Fibroblast of villous mesenchyme (primary cell): ENCODE results near the gene GSTO1. TPM values are rescaled to one million over a fixed set of nuclear protein-coding genes. Genes with fewer than 3 reads are reported as not detected.

Experiments used
- DNase-seq: peaks from one replicate; pipeline ENCODE4 v3.0.0-alpha.2; 2010; ENCODE audit warnings: low read depth
- H3K4me3 ChIP-seq: 2 replicates; pipeline ENCODE4 v1.5.1; 2011; ENCODE audit warnings: low read depth, mild to moderate bottlenecking, low read length
- total RNA-seq: library from RNA; depleted of rRNA; stranded (reverse); fragments of >200 nt; gene quantifications from 2 replicates; pipeline ENCODE4 v1.2.3, GENCODE V29; 2012
- TF ChIP-seq, protein P1 (sequence below): IDR thresholded peaks from 2 replicates; pipeline ENCODE4 v1.5.1; 2012; ENCODE audit warnings: low read depth, mild to moderate bottlenecking, low read length; ENCODE audit not compliant: insufficient read depth

GSTO1 gene
- total RNA-seq, 1 donor = 156 TPM

DNA sequence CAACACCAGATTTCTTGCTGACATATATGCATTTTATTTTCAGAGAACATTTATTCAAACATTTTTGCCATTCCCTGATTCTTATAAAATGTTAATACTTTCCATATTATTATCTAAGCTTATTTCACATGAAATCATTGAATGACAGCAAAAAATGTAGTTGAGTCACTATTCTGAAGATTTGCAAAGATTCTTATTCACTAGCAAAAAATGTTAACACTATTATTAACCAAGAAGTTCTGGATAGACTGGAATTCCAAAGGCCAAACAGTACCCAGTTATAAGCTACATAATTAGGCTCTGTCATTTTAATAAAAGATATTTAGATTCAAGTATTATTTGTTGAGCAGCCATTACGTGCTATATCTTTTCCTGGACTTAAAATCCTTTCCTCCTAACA, 18.6 kb downstream of the GSTO1 start:
- no peak overlapping the region for H3K4me3 ChIP-seq
- no peak for DNase-seq
- TF ChIP-seq, protein P1, sequence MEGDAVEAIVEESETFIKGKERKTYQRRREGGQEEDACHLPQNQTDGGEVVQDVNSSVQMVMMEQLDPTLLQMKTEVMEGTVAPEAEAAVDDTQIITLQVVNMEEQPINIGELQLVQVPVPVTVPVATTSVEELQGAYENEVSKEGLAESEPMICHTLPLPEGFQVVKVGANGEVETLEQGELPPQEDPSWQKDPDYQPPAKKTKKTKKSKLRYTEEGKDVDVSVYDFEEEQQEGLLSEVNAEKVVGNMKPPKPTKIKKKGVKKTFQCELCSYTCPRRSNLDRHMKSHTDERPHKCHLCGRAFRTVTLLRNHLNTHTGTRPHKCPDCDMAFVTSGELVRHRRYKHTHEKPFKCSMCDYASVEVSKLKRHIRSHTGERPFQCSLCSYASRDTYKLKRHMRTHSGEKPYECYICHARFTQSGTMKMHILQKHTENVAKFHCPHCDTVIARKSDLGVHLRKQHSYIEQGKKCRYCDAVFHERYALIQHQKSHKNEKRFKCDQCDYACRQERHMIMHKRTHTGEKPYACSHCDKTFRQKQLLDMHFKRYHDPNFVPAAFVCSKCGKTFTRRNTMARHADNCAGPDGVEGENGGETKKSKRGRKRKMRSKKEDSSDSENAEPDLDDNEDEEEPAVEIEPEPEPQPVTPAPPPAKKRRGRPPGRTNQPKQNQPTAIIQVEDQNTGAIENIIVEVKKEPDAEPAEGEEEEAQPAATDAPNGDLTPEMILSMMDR = no peak

DNA sequence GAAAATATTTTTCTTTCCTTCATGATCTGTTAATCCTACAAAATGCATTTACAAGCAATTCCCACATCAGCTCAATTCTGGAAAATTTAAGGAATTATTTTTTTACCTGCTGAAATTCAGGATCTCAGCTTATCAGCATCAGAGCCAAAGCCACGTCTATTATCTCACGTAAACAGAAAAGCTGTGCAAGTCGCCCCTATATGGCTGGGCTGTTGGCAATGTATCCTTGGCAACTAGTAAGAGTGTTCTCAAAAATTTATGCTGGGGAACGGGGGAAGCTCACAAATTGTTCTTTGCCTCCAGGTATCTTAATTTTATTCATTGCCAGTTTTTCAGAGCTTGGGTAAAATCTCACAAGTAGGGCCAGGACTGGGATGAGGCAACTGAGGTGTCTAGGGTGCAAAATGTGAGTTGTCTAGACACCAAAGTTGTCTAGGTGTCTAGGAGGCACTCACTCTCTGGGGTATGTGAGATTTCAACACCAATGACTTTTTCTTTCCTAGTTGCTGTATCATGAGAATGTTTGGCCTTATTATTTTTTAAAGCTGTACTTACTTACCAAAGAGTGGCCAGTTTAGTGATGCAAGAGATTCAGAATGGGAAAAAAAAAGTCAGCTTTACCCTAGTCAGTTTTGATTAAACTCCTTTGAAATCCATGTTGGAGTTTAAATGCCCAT, 19.3 kb downstream of the GSTO1 start:
- peak; percentile 17 for DNase-seq
- TF ChIP-seq, protein P1 = no peak
- no peak overlapping the region for H3K4me3 ChIP-seq

DNA sequence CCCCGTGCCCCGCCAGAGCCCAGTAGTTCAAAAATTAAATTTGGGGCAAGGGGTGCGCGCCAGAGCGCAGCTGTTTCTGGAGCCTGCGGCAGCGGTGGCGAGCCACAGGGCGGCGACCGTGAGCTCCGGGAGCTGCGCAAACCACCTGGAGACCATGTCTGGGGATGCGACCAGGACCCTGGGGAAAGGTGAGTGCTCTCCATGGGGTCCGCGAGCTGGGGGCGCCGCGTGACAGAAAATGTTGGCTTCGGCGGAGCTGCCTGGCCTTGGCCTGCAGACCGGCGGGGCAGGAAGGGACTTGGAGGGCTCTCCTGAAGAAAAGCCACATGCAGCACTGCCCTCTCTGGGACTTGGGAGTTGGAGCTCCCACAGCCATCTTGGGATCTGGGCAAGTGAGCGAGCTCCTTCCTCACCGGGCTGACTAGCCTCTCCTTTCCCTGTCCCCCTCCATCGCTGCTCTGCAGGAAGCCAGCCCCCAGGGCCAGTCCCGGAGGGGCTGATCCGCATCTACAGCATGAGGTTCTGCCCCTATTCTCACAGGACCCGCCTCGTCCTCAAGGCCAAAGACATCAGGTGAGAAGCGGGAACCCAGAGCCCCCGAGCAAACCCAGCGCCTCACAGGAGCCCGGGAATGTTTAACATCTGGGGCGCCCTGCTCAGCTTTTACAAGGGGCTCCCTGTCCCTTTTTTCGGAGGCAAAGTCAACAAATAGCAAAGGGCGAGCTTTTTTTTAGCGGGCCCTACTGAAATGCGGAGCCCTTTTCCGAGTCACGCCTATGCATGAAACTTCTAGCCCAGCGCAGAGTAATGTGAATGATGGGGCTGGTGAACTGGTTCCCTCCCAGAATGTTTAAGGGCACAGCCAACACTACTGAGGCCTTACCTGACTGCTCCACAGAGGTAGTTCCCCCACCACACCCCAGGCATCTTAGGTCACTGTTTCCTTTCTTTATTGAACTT, 20.4 kb downstream of the GSTO1 start:
- peak overlapping the region; percentile 36 for H3K4me3 ChIP-seq
- DNase-seq = peak; percentile 34
- TF ChIP-seq, protein P1 = peak; percentile 82

DNA sequence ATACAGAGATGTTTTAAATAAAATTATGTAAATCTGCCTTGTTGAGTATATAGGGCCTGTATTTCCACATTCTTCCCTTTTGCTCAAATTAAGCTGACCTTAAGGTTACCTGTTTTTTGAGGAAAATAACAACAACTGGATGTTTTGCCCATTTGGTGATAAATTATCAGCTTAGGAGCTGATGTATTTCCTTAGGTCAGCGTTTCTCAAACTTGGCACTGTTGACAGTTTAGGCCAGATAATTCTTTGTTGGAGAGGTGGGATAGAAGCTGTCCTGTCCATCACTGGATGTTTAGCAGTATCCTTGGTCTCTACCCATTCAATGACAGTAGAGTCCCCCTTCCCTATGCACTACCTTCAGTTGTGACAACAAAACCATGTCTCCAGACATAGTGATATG, 21.5 kb downstream of the GSTO1 start:
- no peak for DNase-seq
- TF ChIP-seq, protein P1 = no peak
- H3K4me3 ChIP-seq = no peak overlapping the region

DNA sequence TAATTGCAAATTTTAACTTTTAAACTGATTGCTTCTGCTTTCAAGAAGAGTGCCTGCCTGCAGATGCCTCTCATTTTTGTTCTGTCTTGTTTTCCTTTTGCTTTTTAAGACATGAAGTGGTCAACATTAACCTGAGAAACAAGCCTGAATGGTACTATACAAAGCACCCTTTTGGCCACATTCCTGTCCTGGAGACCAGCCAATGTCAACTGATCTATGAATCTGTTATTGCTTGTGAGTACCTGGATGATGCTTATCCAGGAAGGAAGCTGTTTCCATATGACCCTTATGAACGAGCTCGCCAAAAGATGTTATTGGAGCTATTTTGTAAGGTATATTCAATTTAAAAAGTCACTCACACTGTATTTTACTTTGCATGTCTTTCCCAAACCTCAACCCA, 23.1 kb downstream of the GSTO1 start:
- H3K4me3 ChIP-seq = no peak overlapping the region
- no peak for DNase-seq
- TF ChIP-seq, protein P1 = no peak

DNA sequence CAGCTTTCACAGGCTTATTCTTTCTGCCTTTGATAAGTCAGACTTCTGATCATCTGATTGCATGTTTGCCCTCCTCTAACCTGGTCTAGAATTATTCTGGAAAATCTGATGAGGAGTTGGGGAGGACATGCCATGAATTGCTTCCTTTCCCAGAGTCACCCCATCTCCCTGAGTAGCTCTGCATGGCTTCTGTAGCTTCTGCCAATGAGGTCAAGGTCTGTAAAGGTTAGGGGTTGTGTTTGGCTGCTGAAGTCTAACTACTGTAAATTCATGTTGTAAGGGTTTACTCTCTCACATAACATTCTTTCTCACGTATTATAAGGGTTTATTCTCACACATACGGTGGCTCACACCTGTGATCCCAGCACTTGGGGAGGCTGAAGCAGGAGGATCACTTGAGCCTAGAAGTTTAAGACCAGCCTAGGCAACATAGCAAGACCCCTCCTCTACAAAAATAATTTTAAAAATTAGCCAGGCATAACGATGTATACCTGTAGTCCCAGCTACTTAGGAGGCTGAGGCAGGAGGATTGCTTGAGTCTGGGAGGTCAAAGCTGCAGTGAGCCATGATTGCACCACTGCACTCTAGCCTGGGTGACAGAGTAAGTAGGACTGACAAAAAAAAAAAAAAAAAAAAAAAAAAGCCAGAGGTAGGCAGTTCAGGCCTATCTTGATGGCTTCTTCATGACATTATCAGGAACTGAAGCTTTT, 25.0 kb downstream of the GSTO1 start:
- no peak for DNase-seq
- TF ChIP-seq, protein P1 = no peak
- no peak overlapping the region for H3K4me3 ChIP-seq
